H1 (cell line): ENCODE results near the gene MZT2A. TPM values are rescaled to one million over a fixed set of nuclear protein-coding genes. Genes with fewer than 3 reads are reported as not detected.

Experiments
- CTCF ChIA-PET: fragments of 300-600 bp; sonication (Branson Sonifier 250); formaldehyde crosslinking; loops from one replicate; lab custom pipeline; 2021; ENCODE audit not compliant: partially characterized antibody; lab: Charles Lee
- POLR2A ChIA-PET: fragments of 300-600 bp; sonication (Branson Sonifier 250); formaldehyde crosslinking; loops from one replicate; lab custom pipeline; 2021; ENCODE audit warnings: inconsistent platforms; ENCODE audit not compliant: partially characterized antibody; lab: Charles Lee
- DNase-seq, 2 experiments: peaks; one replicate each; pipeline versions ENCODE4 v3.0.0 to v3.0.0-alpha.2; 2010 to 2022; ENCODE audit warnings: low spot score in 2 of 2, low read depth in 1 of 2, mixed read lengths in 1 of 2
- FAIRE-seq: peaks from 2 replicates; lab custom pipeline; 2011; peaks lifted over from hg19 to GRCh38; lab: Jason Lieb, UNC
- H2AFZ ChIP-seq: 2 replicates; pipeline ENCODE4 v1.8.1; 2012; ENCODE audit warnings: low read length, inconsistent platforms
- H2AK5ac ChIP-seq: 2 replicates; pipeline ENCODE4 v1.6.1; 2013; ENCODE audit warnings: low read depth, low read length
- H2BK120ac ChIP-seq: replicated peaks from 2 replicates; pipeline ENCODE3; 2013; ENCODE audit warnings: low read depth, low read length, inconsistent platforms
- H2BK12ac ChIP-seq: 2 replicates; pipeline ENCODE4 v1.6.1; 2013; ENCODE audit warnings: low read depth, low read length
- H2BK15ac ChIP-seq: 2 replicates; pipeline ENCODE4 v1.6.1; 2013; ENCODE audit warnings: low read length
- H2BK20ac ChIP-seq: 2 replicates; pipeline ENCODE4 v1.6.1; 2013; ENCODE audit warnings: low read length
- H2BK5ac ChIP-seq: 2 replicates; pipeline ENCODE4 v1.6.1; 2013; ENCODE audit warnings: low read depth, low read length
- H3K14ac ChIP-seq: 2 replicates; pipeline ENCODE4 v1.6.1; 2013; ENCODE audit warnings: inconsistent platforms; ENCODE audit not compliant: insufficient read length
- H3K18ac ChIP-seq: 2 replicates; pipeline ENCODE4 v1.6.1; 2013; ENCODE audit warnings: low read length; ENCODE audit errors: extremely low read depth
- H3K23ac ChIP-seq: 2 replicates; pipeline ENCODE4 v1.6.1; 2013; ENCODE audit warnings: inconsistent platforms; ENCODE audit not compliant: insufficient read length
- H3K23me2 ChIP-seq: 2 replicates; pipeline ENCODE4 v1.6.1; 2013; ENCODE audit warnings: low read depth, low read length
- H3K27ac ChIP-seq: 2 replicates; pipeline ENCODE4 v1.6.1; 2011; ENCODE audit warnings: low read depth, low read length, inconsistent platforms
- H3K27me3 ChIP-seq, 4 experiments: replicated peaks in 1 of 4; 1 replicate in 1 of 4; 2 replicates in 3 of 4; pipeline versions ENCODE4 v1.6.1 to v1.8.1; 2011 to 2013; ENCODE audit warnings: low read length in 3 of 4, mild to moderate bottlenecking in 3 of 4, inconsistent platforms in 2 of 4, mixed read lengths in 2 of 4, moderate library complexity in 1 of 4; ENCODE audit not compliant: control insufficient read depth in 3 of 4, insufficient read depth in 3 of 4; ENCODE audit errors: extremely low read depth in 1 of 4
- H3K36me3 ChIP-seq, 4 experiments: 2 replicates each; pipeline versions ENCODE4 v1.6.1 to v1.8.1; 2011 to 2013; ENCODE audit warnings: mild to moderate bottlenecking in 4 of 4, low read length in 3 of 4, moderate library complexity in 2 of 4, control low read depth in 1 of 4, inconsistent platforms in 1 of 4; ENCODE audit not compliant: insufficient read depth in 4 of 4, control insufficient read depth in 2 of 4
- H3K4ac ChIP-seq: replicated peaks from 2 replicates; pipeline ENCODE3; 2013; ENCODE audit warnings: low read length, low read depth, mixed read lengths, inconsistent platforms; ENCODE audit not compliant: insufficient read length
- H3K4me1 ChIP-seq, 4 experiments: replicated peaks in 1 of 4; 1 replicate in 1 of 4; 2 replicates in 3 of 4; pipeline versions ENCODE4 v1.6.1 to v1.8.1; 2011 to 2013; ENCODE audit warnings: low read length in 3 of 4, inconsistent platforms in 2 of 4, mixed read lengths in 1 of 4; ENCODE audit not compliant: insufficient read depth in 4 of 4, control insufficient read depth in 3 of 4
- H3K4me2 ChIP-seq, 2 experiments: 2 replicates each; pipeline versions ENCODE4 v1.6.1 to v1.8.1; 2011 to 2013; ENCODE audit warnings: low read depth in 2 of 2, low read length in 2 of 2, control low read depth in 1 of 2, inconsistent platforms in 1 of 2, mild to moderate bottlenecking in 1 of 2; ENCODE audit not compliant: insufficient read depth in 1 of 2
- H3K4me3 ChIP-seq, 4 experiments: fragments of 200-600, 300-600 bp in 1 of 4; sonication (generic), shearing (Covaris generic), sonication (Bioruptor Twin) in 1 of 4; 2 replicates each; pipeline versions ENCODE4 v1.5.1 to v1.8.1; 2011 to 2016; ENCODE audit warnings: low read length in 4 of 4, low read depth in 3 of 4, control low read depth in 2 of 4, inconsistent platforms in 2 of 4, mild to moderate bottlenecking in 2 of 4, mixed read lengths in 1 of 4, moderate library complexity in 1 of 4; ENCODE audit not compliant: insufficient read depth in 2 of 4; ENCODE audit errors: extremely low read depth in 1 of 4
- H3K56ac ChIP-seq: replicated peaks from 2 replicates; pipeline ENCODE3; 2013; ENCODE audit warnings: low read depth, mild to moderate bottlenecking, mixed read lengths, low read length, inconsistent platforms; ENCODE audit not compliant: insufficient read length
- H3K79me1 ChIP-seq: 2 replicates; pipeline ENCODE4 v1.6.1; 2013; ENCODE audit warnings: low read depth, low read length, control low read depth
- H3K79me2 ChIP-seq, 2 experiments: 2 replicates each; pipeline versions ENCODE4 v1.6.1 to v1.8.1; 2012 to 2013; ENCODE audit warnings: low read length in 2 of 2, mild to moderate bottlenecking in 2 of 2, inconsistent platforms in 1 of 2; ENCODE audit not compliant: insufficient read depth in 2 of 2, control insufficient read depth in 1 of 2
- H3K9ac ChIP-seq, 4 experiments: replicated peaks in 1 of 4; 1 replicate in 1 of 4; 2 replicates in 3 of 4; pipeline versions ENCODE4 v1.6.1 to v1.8.1; 2011 to 2013; ENCODE audit warnings: low read depth in 3 of 4, low read length in 3 of 4, control low read depth in 2 of 4, mild to moderate bottlenecking in 2 of 4, moderate library complexity in 2 of 4, inconsistent platforms in 1 of 4; ENCODE audit errors: extremely low read depth in 1 of 4
- H3K9me3 ChIP-seq, 2 experiments: 2 replicates each; pipeline versions ENCODE4 v1.6.1 to v1.8.1; 2012 to 2013; ENCODE audit warnings: mild to moderate bottlenecking in 2 of 2, moderate library complexity in 2 of 2, control low read depth in 1 of 2, inconsistent platforms in 1 of 2, low read depth in 1 of 2, low read length in 1 of 2, mixed read lengths in 1 of 2; ENCODE audit not compliant: insufficient read depth in 2 of 2
- H4K20me1 ChIP-seq, 2 experiments: replicated peaks in 1 of 2; 2 replicates each; pipeline versions ENCODE3 to v1.8.1; 2011 to 2013; ENCODE audit warnings: inconsistent platforms in 2 of 2, low read length in 2 of 2, mild to moderate bottlenecking in 1 of 2; ENCODE audit not compliant: insufficient read depth in 2 of 2, control insufficient read depth in 1 of 2
- H4K5ac ChIP-seq: 2 replicates; pipeline ENCODE4 v1.6.1; 2013; ENCODE audit warnings: low read length, low read depth, mixed read lengths, inconsistent platforms; ENCODE audit not compliant: insufficient read length
- H4K8ac ChIP-seq: 2 replicates; pipeline ENCODE4 v1.8.0; 2013; ENCODE audit warnings: mild to moderate bottlenecking, moderate library complexity, low read length, inconsistent platforms; ENCODE audit not compliant: insufficient read depth; ENCODE audit errors: extremely low read depth
- H4K91ac ChIP-seq: replicated peaks from 2 replicates; pipeline ENCODE3; 2013; ENCODE audit warnings: low read length, mixed read lengths, inconsistent platforms; ENCODE audit not compliant: insufficient read length
- E2F6 ChIP-seq: IDR thresholded peaks from 2 replicates; pipeline ENCODE4 v1.6.1; 2012; ENCODE audit warnings: inconsistent platforms
- WGBS, 2 experiments: shearing (Covaris generic) in 1 of 2; methylation state at CpG; one replicate each; pipeline versions ENCODE4 v1.1.6 to v1.1.7; 2013 to 2015; ENCODE audit warnings: low lambda C conversion rate in 2 of 2, mixed read lengths in 2 of 2, inconsistent platforms in 1 of 2, low coverage in 1 of 2, missing lambda C conversion rate in 1 of 2; ENCODE audit not compliant: insufficient replicate concordance in 2 of 2, insufficient coverage in 1 of 2, insufficient read length in 1 of 2; ENCODE audit errors: extremely low coverage in 1 of 2, missing lambda C conversion rate in 1 of 2; 5-methylcytosine and 5-hydroxymethylcytosine counted together
- polyA plus RNA-seq, 7 experiments: library from polyadenylated mRNA; depleted of rRNA in 3 of 7; stranded (reverse) in 5 of 7; unstranded in 2 of 7; fragments of >200 nt in 5 of 7; fragments of 200-250 nt in 2 of 7; gene quantifications; 1 replicate in 5 of 7; 2 replicates in 1 of 7; 4 replicates in 1 of 7; pipeline versions ENCODE4 v1.2.1 to v1.2.3, GENCODE V29; 2011 to 2013; ENCODE audit warnings: missing spikeins in 2 of 7, mixed read lengths in 2 of 7
- total RNA-seq: library from RNA; stranded (reverse); fragmentation: NEBNext Ultra II Directional; extraction: Animal tissue kit (Norgen Biotek cat#: 25700); gene quantifications from 2 replicates; pipeline ENCODE4 v1.2.1, GENCODE V29; 2021
- TF ChIP-seq, protein P1 (sequence below): IDR thresholded peaks from 2 replicates; pipeline ENCODE4 v1.6.1; 2011; ENCODE audit warnings: low read depth, mild to moderate bottlenecking, low read length; ENCODE audit not compliant: insufficient read depth

The MZT2A gene
- total and polyA plus RNA-seq, 2 of the 8 experiments (the other 6 are each of a cell fraction or from before 2014, with no cell fraction given) = 116 to 120 TPM

GRCh38 chr2:131475831-131476230 is 16.4 kb downstream of the MZT2A start, which contains the start of gene TUBA3D:
Gene TUBA3D, plus strand, starts transcription at chr2:131476119. Its CDS starts 81 bp downstream, at chr2:131476200.
- Histone ChIP-seq H3K27ac (no peak within 1 kb of the TSS), H2BK5ac (no peak within 1 kb of the TSS), H3K14ac (no peak within 1 kb of the TSS), H3K79me1 (no peaks in the 10 kb centered on the region), H3K4ac (no peak within 1 kb of the TSS), H3K27me3 (no peaks in the 10 kb centered on the region), H3K18ac (no peak within 1 kb of the TSS), H2BK12ac (no peak within 1 kb of the TSS), H3K9ac (no peak within 1 kb of the TSS), H4K20me1 (no peaks in the 10 kb centered on the region), H2BK120ac (no peak within 1 kb of the TSS), H4K5ac (no peak within 1 kb of the TSS), H3K9me3 (no peaks in the 10 kb centered on the region), H3K23me2 (no peaks in the 10 kb centered on the region), H3K56ac (no peak within 1 kb of the TSS), H2AK5ac (no peak within 1 kb of the TSS), H4K91ac (no peak within 1 kb of the TSS), H3K36me3 (no peaks in the 10 kb centered on the region), H2BK20ac (no peak within 1 kb of the TSS), H2AFZ (no peak within 1 kb of the TSS), H3K23ac (no peak within 1 kb of the TSS), H3K79me2 (no peaks in the 10 kb centered on the region), H4K8ac (no peak within 1 kb of the TSS), H2BK15ac (no peak within 1 kb of the TSS), H3K4me2 (no peak within 1 kb of the TSS), H3K4me1 (no peaks in the 10 kb centered on the region), H3K4me3 (no peak within 1 kb of the TSS)
- DNase-seq (no peak), FAIRE-seq (no peak)
- TF ChIP-seq, protein P1, sequence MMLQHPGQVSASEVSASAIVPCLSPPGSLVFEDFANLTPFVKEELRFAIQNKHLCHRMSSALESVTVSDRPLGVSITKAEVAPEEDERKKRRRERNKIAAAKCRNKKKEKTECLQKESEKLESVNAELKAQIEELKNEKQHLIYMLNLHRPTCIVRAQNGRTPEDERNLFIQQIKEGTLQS = no peak
- peak; percentile 83 for TF ChIP-seq E2F6
- WGBS, 2 experiments = 95% methylated on average over 14 of the region's 27 CpGs; no CpG with 5 or more reads in 1 of the 2 experiments
- ChIA-PET CTCF (no interaction called here), POLR2A (no interaction called here)
